ENCODE data around the gene OR5K4. TPM values are rescaled to one million over a fixed set of nuclear protein-coding genes. Genes with fewer than 3 reads are reported as not detected.

The OR5K4 gene
- polyA plus RNA-seq, 1 donor from 2014 or later: not detected

DNA sequence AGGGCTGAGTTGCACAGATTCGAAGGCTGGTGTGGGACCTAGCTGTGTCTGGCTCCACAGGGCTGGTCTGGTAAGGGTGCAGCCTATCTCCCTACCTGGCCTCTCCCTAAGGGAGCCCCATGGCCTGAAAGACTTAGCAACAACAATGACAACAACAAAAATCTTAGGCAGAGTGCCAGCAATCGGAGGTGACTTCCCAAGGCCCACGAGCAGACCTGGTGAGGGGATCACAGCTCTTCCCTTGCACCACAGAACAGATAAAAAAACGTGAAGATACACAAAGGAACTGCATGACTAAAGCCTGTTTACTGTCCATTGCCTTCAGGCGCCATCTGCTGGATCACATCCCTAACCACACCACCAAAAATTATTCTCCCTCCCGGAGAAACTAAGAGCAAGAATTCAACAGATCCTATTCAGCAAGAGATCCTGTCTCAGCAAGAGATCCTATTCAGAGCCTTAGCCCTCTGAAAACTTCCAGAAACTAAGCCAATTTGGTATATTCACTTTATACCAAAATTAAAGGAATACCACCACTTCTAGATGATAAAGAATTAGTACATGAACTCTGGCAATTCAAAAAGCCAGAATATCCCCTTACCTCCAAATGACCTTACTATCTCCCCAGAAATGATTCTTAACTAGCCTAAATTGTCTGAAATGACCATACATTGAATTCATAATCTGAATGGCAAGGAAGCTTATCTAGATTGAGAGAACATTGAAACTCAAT lies 24.1 kb upstream of the OR5K4 start:
- peak overlapping the region; percentile 56 for H2AFZ ChIP-seq (ENCODE audit: low read depth, low read length)
- H3K4me3 ChIP-seq (ENCODE audit: low read length): no peak overlapping the region
- no peaks in the 10 kb centered on the region for H3K79me2 ChIP-seq (replicated peaks; ENCODE audit: insufficient read depth, low read length)
- no peak overlapping the region for H3K9ac ChIP-seq (ENCODE audit: low read length)
- H3K9me3 ChIP-seq (ENCODE audit: low read length): no peaks in the 10 kb centered on the region
- H4K20me1 ChIP-seq (ENCODE audit: insufficient read depth): no peaks in the 10 kb centered on the region
- H3K27ac ChIP-seq (ENCODE audit: low read length): no peak overlapping the region
- TF ChIP-seq POLR2AphosphoS5 (IDR thresholded peaks at IDR 0.05) (no peak), MXI1 (conservative IDR thresholded peaks at IDR 0.05; ENCODE audit: poor library complexity, severe bottlenecking) (no peak), RAD21 (conservative IDR thresholded peaks at IDR 0.05) (peak; percentile 80), EZH2 (IDR thresholded peaks at IDR 0.05; ENCODE audit: borderline replicate concordance, insufficient read depth, low read length, poor library complexity, severe bottlenecking) (no peak), EP300 (conservative IDR thresholded peaks at IDR 0.05; ENCODE audit: poor library complexity, severe bottlenecking) (no peak), TAF1 (IDR thresholded peaks at IDR 0.05; ENCODE audit: low read depth) (no peak), SMC3 (conservative IDR thresholded peaks at IDR 0.05; ENCODE audit: poor library complexity) (peak; percentile 93)
- TF ChIP-seq, protein P1, sequence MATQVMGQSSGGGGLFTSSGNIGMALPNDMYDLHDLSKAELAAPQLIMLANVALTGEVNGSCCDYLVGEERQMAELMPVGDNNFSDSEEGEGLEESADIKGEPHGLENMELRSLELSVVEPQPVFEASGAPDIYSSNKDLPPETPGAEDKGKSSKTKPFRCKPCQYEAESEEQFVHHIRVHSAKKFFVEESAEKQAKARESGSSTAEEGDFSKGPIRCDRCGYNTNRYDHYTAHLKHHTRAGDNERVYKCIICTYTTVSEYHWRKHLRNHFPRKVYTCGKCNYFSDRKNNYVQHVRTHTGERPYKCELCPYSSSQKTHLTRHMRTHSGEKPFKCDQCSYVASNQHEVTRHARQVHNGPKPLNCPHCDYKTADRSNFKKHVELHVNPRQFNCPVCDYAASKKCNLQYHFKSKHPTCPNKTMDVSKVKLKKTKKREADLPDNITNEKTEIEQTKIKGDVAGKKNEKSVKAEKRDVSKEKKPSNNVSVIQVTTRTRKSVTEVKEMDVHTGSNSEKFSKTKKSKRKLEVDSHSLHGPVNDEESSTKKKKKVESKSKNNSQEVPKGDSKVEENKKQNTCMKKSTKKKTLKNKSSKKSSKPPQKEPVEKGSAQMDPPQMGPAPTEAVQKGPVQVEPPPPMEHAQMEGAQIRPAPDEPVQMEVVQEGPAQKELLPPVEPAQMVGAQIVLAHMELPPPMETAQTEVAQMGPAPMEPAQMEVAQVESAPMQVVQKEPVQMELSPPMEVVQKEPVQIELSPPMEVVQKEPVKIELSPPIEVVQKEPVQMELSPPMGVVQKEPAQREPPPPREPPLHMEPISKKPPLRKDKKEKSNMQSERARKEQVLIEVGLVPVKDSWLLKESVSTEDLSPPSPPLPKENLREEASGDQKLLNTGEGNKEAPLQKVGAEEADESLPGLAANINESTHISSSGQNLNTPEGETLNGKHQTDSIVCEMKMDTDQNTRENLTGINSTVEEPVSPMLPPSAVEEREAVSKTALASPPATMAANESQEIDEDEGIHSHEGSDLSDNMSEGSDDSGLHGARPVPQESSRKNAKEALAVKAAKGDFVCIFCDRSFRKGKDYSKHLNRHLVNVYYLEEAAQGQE (IDR thresholded peaks at IDR 0.05; ENCODE audit: borderline replicate concordance): no peak
- TF ChIP-seq, protein P2, sequence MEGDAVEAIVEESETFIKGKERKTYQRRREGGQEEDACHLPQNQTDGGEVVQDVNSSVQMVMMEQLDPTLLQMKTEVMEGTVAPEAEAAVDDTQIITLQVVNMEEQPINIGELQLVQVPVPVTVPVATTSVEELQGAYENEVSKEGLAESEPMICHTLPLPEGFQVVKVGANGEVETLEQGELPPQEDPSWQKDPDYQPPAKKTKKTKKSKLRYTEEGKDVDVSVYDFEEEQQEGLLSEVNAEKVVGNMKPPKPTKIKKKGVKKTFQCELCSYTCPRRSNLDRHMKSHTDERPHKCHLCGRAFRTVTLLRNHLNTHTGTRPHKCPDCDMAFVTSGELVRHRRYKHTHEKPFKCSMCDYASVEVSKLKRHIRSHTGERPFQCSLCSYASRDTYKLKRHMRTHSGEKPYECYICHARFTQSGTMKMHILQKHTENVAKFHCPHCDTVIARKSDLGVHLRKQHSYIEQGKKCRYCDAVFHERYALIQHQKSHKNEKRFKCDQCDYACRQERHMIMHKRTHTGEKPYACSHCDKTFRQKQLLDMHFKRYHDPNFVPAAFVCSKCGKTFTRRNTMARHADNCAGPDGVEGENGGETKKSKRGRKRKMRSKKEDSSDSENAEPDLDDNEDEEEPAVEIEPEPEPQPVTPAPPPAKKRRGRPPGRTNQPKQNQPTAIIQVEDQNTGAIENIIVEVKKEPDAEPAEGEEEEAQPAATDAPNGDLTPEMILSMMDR (IDR thresholded peaks at IDR 0.05; ENCODE audit: poor library complexity, severe bottlenecking): peak; percentile 88
- no peak overlapping the region for H3K4me2 ChIP-seq (ENCODE audit: low read length)
- H3K36me3 ChIP-seq (ENCODE audit: insufficient read depth, low read length): no peaks in the 10 kb centered on the region
- H3K27me3 ChIP-seq (ENCODE audit: insufficient read depth, low read depth, low read length): no peaks in the 10 kb centered on the region
- H3K9me2 ChIP-seq (ENCODE audit: insufficient read depth, low read length): no peaks in the 10 kb centered on the region
- no peaks in the 10 kb centered on the region for H3F3A ChIP-seq (ENCODE audit: insufficient read depth, low read length, poor library complexity, severe bottlenecking)

DNA sequence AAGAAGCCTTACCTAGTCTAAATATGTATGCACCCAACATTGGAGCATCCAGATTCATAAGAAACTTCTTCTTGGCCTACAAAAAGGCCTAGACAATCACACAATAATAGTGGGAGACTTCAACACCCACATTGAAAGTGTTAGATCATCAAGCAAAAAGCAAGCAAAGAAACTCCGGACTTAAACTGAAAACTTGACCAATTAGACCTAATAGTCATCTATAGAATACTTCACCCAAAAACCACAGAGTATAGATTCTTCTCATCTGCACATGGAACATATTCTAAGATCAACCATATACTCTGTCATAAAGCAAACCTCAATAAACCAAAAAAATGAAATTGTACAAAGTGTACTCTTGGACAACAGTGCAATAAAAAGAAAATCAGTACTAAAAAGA lies 22.3 kb upstream of the OR5K4 start:
- H3K9me2 ChIP-seq (ENCODE audit: insufficient read depth, low read length): no peaks in the 10 kb centered on the region
- no peak overlapping the region for H3K27ac ChIP-seq (ENCODE audit: low read length)
- TF ChIP-seq TAF1 (IDR thresholded peaks at IDR 0.05; ENCODE audit: low read depth): no peak
- no peak for TF ChIP-seq SMC3 (conservative IDR thresholded peaks at IDR 0.05; ENCODE audit: poor library complexity)
- no peak for TF ChIP-seq EZH2 (IDR thresholded peaks at IDR 0.05; ENCODE audit: borderline replicate concordance, insufficient read depth, low read length, poor library complexity, severe bottlenecking)
- TF ChIP-seq, protein P2 (IDR thresholded peaks at IDR 0.05; ENCODE audit: poor library complexity, severe bottlenecking): no peak
- no peak for TF ChIP-seq POLR2AphosphoS5 (IDR thresholded peaks at IDR 0.05)
- TF ChIP-seq, protein P1 (IDR thresholded peaks at IDR 0.05; ENCODE audit: borderline replicate concordance): no peak
- TF ChIP-seq RAD21 (conservative IDR thresholded peaks at IDR 0.05): no peak
- no peak for TF ChIP-seq EP300 (conservative IDR thresholded peaks at IDR 0.05; ENCODE audit: poor library complexity, severe bottlenecking)
- no peak for TF ChIP-seq MXI1 (conservative IDR thresholded peaks at IDR 0.05; ENCODE audit: poor library complexity, severe bottlenecking)
- no peak overlapping the region for H2AFZ ChIP-seq (ENCODE audit: low read depth, low read length)
- H3F3A ChIP-seq (ENCODE audit: insufficient read depth, low read length, poor library complexity, severe bottlenecking): no peaks in the 10 kb centered on the region
- no peak overlapping the region for H3K4me2 ChIP-seq (ENCODE audit: low read length)
- H3K79me2 ChIP-seq (replicated peaks; ENCODE audit: insufficient read depth, low read length): no peaks in the 10 kb centered on the region
- no peaks in the 10 kb centered on the region for H3K9me3 ChIP-seq (ENCODE audit: low read length)
- H3K36me3 ChIP-seq (ENCODE audit: insufficient read depth, low read length): no peaks in the 10 kb centered on the region
- no peak overlapping the region for H3K9ac ChIP-seq (ENCODE audit: low read length)
- H3K27me3 ChIP-seq (ENCODE audit: insufficient read depth, low read depth, low read length): no peaks in the 10 kb centered on the region
- no peaks in the 10 kb centered on the region for H4K20me1 ChIP-seq (ENCODE audit: insufficient read depth)
- no peak overlapping the region for H3K4me3 ChIP-seq (ENCODE audit: low read length)
